ENCODE results near the gene SNX18.
"Not testable (repeated sequence)": the region's sequence is repeated elsewhere in the genome, so short reads cannot be mapped to it uniquely, and the experiment has no call there.

The SNX18 gene

GRCh38 chr5:54520940-54521339, 3.4 kb downstream of the SNX18 start:
- no peak for DNase-seq

- no peak for DNase-seq
These were observed 4.4 kb downstream of the SNX18 start for GRCh38 chr5:54521856-54522479.

GRCh38 chr5:54523534-54523933, 6.0 kb downstream of the SNX18 start:
- no peak for DNase-seq

GRCh38 chr5:54524082-54524481, 6.5 kb downstream of the SNX18 start:
- no peak for DNase-seq

GRCh38 chr5:54524704-54525103, 7.1 kb downstream of the SNX18 start:
- DNase-seq = no peak

- DNase-seq = no peak
These were observed 7.7 kb downstream of the SNX18 start for GRCh38 chr5:54525261-54525660.

- DNase-seq = no peak
These were observed 8.1 kb downstream of the SNX18 start for GRCh38 chr5:54525692-54526091.

- DNase-seq = no peak
These were observed 9.2 kb downstream of the SNX18 start for GRCh38 chr5:54526604-54527288.

- no peak for DNase-seq
These were observed 11.2 kb downstream of the SNX18 start for GRCh38 chr5:54528633-54529209.

- no peak for DNase-seq
These were observed 12.0 kb downstream of the SNX18 start for GRCh38 chr5:54529565-54529964.

GRCh38 chr5:54531546-54531945, 14.0 kb downstream of the SNX18 start:
- DNase-seq = no peak

GRCh38 chr5:54533541-54534190, 16.1 kb downstream of the SNX18 start:
- DNase-seq = no peak

GRCh38 chr5:54534191-54535004, 16.8 kb downstream of the SNX18 start:
- no peak for DNase-seq

- DNase-seq = no peak
These were observed 17.7 kb downstream of the SNX18 start for GRCh38 chr5:54535149-54535844.

GRCh38 chr5:54536375-54536774, 18.8 kb downstream of the SNX18 start:
- not testable (repeated sequence) for DNase-seq

- DNase-seq = not testable (repeated sequence)
These were observed 19.3 kb downstream of the SNX18 start for GRCh38 chr5:54536861-54537260.

GRCh38 chr5:54537725-54538124, 20.2 kb downstream of the SNX18 start:
- DNase-seq = no peak

- DNase-seq = no peak
These were observed 20.6 kb downstream of the SNX18 start for GRCh38 chr5:54538156-54538555.

GRCh38 chr5:54539001-54539400, 21.4 kb downstream of the SNX18 start:
- no peak for DNase-seq

GRCh38 chr5:54540286-54540685, 22.7 kb downstream of the SNX18 start:
- no peak for DNase-seq

- no peak for DNase-seq
These were observed 24.5 kb downstream of the SNX18 start for GRCh38 chr5:54541823-54542783.
